Astrocyte (in vitro differentiated cells and primary cell): ENCODE measurements around the gene ATOH7. TPM values are rescaled to one million over a fixed set of nuclear protein-coding genes. Genes with fewer than 3 reads are reported as not detected.

Experiments used
- DNase-seq: peaks from one replicate; pipeline ENCODE4 v3.0.0-alpha.2; 2010; ENCODE audit warnings: low read depth
- FAIRE-seq: peaks from 2 replicates; lab custom pipeline; 2011; peaks lifted over from hg19 to GRCh38; lab: Jason Lieb, UNC
- H2AFZ ChIP-seq: 2 replicates; pipeline ENCODE4 v1.6.0; 2012; ENCODE audit warnings: low read depth, low read length, inconsistent platforms
- H3K27ac ChIP-seq: 2 replicates; pipeline ENCODE4 v1.5.1; 2011; ENCODE audit warnings: low read depth, low read length, inconsistent platforms
- H3K27me3 ChIP-seq: 2 replicates; pipeline ENCODE4 v1.6.0; 2011; ENCODE audit warnings: low read length, inconsistent platforms; ENCODE audit not compliant: insufficient read depth
- H3K36me3 ChIP-seq: 2 replicates; pipeline ENCODE4 v1.5.1; 2011; ENCODE audit warnings: low read length, inconsistent platforms; ENCODE audit not compliant: insufficient read depth
- H3K4me1 ChIP-seq: 2 replicates; pipeline ENCODE4 v1.5.1; 2011; ENCODE audit warnings: low read length, inconsistent platforms; ENCODE audit not compliant: insufficient read depth
- H3K4me2 ChIP-seq: 2 replicates; pipeline ENCODE4 v1.6.0; 2012; ENCODE audit warnings: low read length, inconsistent platforms
- H3K4me3 ChIP-seq: 2 replicates; pipeline ENCODE4 v1.5.1; 2011; ENCODE audit warnings: low read depth, mild to moderate bottlenecking, low read length, inconsistent platforms; ENCODE audit not compliant: insufficient read depth
- H3K79me2 ChIP-seq: 2 replicates; pipeline ENCODE4 v1.6.0; 2012; ENCODE audit warnings: mild to moderate bottlenecking, low read length, inconsistent platforms; ENCODE audit not compliant: insufficient read depth
- H3K9ac ChIP-seq: 2 replicates; pipeline ENCODE4 v1.6.0; 2012; ENCODE audit warnings: mild to moderate bottlenecking, low read length, inconsistent platforms
- H3K9me3 ChIP-seq: 2 replicates; pipeline ENCODE4 v1.5.1; 2012; ENCODE audit warnings: low read depth, mild to moderate bottlenecking, low read length, inconsistent platforms; ENCODE audit not compliant: insufficient read depth
- H4K20me1 ChIP-seq: 2 replicates; pipeline ENCODE4 v1.6.0; 2012; ENCODE audit warnings: low read length, inconsistent platforms; ENCODE audit not compliant: insufficient read depth
- H3K27ac Mint-ChIP-seq: one replicate; pipeline ENCODE4 v1.8.0; 2021; ENCODE audit warnings: mild to moderate bottlenecking, mixed read lengths; ENCODE audit not compliant: unreplicated experiment
- H3K27me3 Mint-ChIP-seq: one replicate; pipeline ENCODE4 v1.8.0; 2021; ENCODE audit warnings: low read depth, mixed read lengths; ENCODE audit not compliant: unreplicated experiment
- H3K36me3 Mint-ChIP-seq: one replicate; pipeline ENCODE4 v1.8.0; 2021; ENCODE audit warnings: low read depth, mixed read lengths; ENCODE audit not compliant: unreplicated experiment
- H3K4me1 Mint-ChIP-seq: one replicate; pipeline ENCODE4 v1.8.0; 2021; ENCODE audit warnings: low read depth, mixed read lengths; ENCODE audit not compliant: unreplicated experiment
- H3K4me3 Mint-ChIP-seq: one replicate; pipeline ENCODE4 v1.8.0; 2021; ENCODE audit warnings: mild to moderate bottlenecking, moderate library complexity, mixed read lengths; ENCODE audit not compliant: unreplicated experiment
- H3K9me3 Mint-ChIP-seq: one replicate; pipeline ENCODE4 v1.8.0; 2021; ENCODE audit warnings: mild to moderate bottlenecking, mixed read lengths; ENCODE audit not compliant: unreplicated experiment
- EZH2 ChIP-seq: IDR thresholded peaks from 2 replicates; pipeline ENCODE4 v1.6.1; 2012; ENCODE audit warnings: mild to moderate bottlenecking, low read length, inconsistent platforms; ENCODE audit not compliant: insufficient read depth
- total RNA-seq: library from RNA; stranded (reverse); gene quantifications from 2 replicates; pipeline ENCODE4 v1.2.1, GENCODE V29; 2021
- TF ChIP-seq, protein P1 (sequence below): IDR thresholded peaks from 2 replicates; pipeline ENCODE4 v1.5.1; 2011; ENCODE audit warnings: low read depth, mild to moderate bottlenecking, inconsistent platforms, low read length, moderate library complexity; ENCODE audit not compliant: insufficient read depth

ATOH7 gene
- total RNA-seq, 1 donor from 2014 or later: not detected

DNA sequence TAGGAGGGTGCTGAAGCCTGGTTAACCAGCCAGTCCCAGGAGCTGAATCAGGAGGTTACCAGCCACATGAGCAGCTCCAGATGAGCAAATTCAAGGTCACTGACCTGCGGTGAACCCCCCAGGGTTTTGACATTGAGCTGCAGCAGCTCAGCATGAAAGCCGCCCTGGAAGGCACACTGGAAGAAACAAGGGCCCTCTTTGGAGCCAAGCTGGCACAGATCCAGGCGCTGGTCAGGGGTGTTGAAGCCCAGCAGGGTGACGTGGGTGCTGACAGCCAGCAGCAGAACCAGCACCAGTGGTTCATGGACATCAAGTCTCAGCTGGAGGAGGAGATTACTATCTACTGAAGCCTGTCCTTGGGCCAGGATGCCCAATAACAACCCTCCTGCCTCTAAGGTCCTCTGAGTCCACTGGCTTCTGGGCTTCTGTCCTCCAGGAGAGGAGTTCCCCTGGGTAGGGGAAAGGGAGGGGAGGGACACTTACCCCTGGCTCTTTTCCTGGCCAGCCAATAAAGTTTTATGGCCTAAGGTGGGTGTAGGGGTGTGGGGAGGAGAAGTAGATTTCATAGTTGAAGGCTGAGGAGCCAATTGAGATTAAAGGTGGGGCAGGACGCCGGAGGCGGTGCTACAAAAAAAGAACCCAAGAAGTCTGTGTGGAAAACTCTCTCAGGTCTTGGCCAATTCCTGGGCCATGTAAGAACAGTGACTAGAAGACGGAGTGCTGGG is 29.4 kb upstream of the ATOH7 start:
- no peak overlapping the region for H3K4me2 ChIP-seq
- H3K27me3 Mint-ChIP-seq: peaks cover 4% of the 10 kb centered on the region
- no peak for DNase-seq
- no peak overlapping the region for H3K27ac Mint-ChIP-seq
- H3K79me2 ChIP-seq: no peaks in the 10 kb centered on the region
- H4K20me1 ChIP-seq: no peaks in the 10 kb centered on the region
- FAIRE-seq: no peak
- no peaks in the 10 kb centered on the region for H3K4me1 ChIP-seq
- H3K36me3 ChIP-seq: no peaks in the 10 kb centered on the region
- peaks cover 3% of the 10 kb centered on the region for H3K9me3 Mint-ChIP-seq
- H3K36me3 Mint-ChIP-seq: peaks cover 1% of the 10 kb centered on the region
- no peaks in the 10 kb centered on the region for H3K9me3 ChIP-seq
- no peak overlapping the region for H3K9ac ChIP-seq
- TF ChIP-seq, protein P1, sequence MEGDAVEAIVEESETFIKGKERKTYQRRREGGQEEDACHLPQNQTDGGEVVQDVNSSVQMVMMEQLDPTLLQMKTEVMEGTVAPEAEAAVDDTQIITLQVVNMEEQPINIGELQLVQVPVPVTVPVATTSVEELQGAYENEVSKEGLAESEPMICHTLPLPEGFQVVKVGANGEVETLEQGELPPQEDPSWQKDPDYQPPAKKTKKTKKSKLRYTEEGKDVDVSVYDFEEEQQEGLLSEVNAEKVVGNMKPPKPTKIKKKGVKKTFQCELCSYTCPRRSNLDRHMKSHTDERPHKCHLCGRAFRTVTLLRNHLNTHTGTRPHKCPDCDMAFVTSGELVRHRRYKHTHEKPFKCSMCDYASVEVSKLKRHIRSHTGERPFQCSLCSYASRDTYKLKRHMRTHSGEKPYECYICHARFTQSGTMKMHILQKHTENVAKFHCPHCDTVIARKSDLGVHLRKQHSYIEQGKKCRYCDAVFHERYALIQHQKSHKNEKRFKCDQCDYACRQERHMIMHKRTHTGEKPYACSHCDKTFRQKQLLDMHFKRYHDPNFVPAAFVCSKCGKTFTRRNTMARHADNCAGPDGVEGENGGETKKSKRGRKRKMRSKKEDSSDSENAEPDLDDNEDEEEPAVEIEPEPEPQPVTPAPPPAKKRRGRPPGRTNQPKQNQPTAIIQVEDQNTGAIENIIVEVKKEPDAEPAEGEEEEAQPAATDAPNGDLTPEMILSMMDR: no peak
- no peak for TF ChIP-seq EZH2
- H3K27me3 ChIP-seq: no peaks in the 10 kb centered on the region
- H3K4me3 Mint-ChIP-seq: no peak overlapping the region
- no peak overlapping the region for H3K4me3 ChIP-seq
- H3K27ac ChIP-seq: no peak overlapping the region
- H3K4me1 Mint-ChIP-seq: no peaks in the 10 kb centered on the region
- H2AFZ ChIP-seq: no peak overlapping the region

DNA sequence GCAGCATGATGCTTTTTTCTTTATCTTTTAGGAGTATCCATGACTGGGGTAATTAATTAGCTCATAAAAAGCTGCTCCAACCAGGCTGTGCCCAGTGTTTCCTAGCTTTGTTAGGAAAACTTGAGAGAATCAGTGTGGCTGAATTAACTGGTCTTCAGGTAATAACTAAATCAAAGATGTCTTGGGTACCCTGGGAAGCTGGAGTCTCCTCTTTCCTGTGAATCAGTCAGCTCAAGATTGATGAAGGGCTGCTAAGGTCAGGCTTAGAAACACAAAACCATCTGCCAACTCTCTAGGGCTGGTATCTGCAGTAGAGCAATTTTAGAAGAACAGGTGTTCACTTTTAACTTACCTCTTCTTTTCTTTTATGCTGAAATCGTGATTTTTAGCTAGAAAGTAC is 21.4 kb upstream of the ATOH7 start:
- no peak for FAIRE-seq

More for the DNA sequence above, 21.4 kb upstream of the ATOH7 start:
- no peak overlapping the region for H2AFZ ChIP-seq
- Mint-ChIP-seq H3K27ac (no peak overlapping the region), H3K27me3 (peaks cover 22% of the 10 kb centered on the region), H3K36me3 (no peaks in the 10 kb centered on the region), H3K9me3 (peaks cover 3% of the 10 kb centered on the region), H3K4me3 (no peak overlapping the region), H3K4me1 (no peaks in the 10 kb centered on the region)
- H3K27ac ChIP-seq: no peak overlapping the region
- H3K4me1 ChIP-seq: no peaks in the 10 kb centered on the region
- no peaks in the 10 kb centered on the region for H3K79me2 ChIP-seq
- DNase-seq: no peak
- TF ChIP-seq, protein P1: no peak
- no peak for TF ChIP-seq EZH2
- no peaks in the 10 kb centered on the region for H3K36me3 ChIP-seq
- H3K4me3 ChIP-seq: no peak overlapping the region
- H3K27me3 ChIP-seq: peaks cover 7% of the 10 kb centered on the region
- no peak overlapping the region for H3K9ac ChIP-seq
- H4K20me1 ChIP-seq: no peaks in the 10 kb centered on the region
- H3K4me2 ChIP-seq: no peak overlapping the region
- no peaks in the 10 kb centered on the region for H3K9me3 ChIP-seq
